Measurements from ENCODE around the gene GLYAT. TPM values are rescaled to one million over a fixed set of nuclear protein-coding genes. Genes with fewer than 3 reads are reported as not detected.

Gene GLYAT
- total RNA-seq, 1 experiment from 2014 or later, result not detected

- Histone ChIP-seq H3K4me3 (ENCODE audit: low read depth in 2 of 2, low read length in 2 of 2) (no peak overlapping the region), H3K36me3 (ENCODE audit: control insufficient read depth, insufficient read depth, low read length) (no peaks in the 10 kb centered on the region), H3K4me1 (ENCODE audit: control insufficient read depth, insufficient read depth, low read length) (no peaks in the 10 kb centered on the region), H3K27ac (ENCODE audit: low read length) (no peak overlapping the region), H3K27me3 (ENCODE audit: control insufficient read depth, insufficient read depth, low read length) (no peaks in the 10 kb centered on the region), H3K9me3 (ENCODE audit: control insufficient read depth, insufficient read depth, low read depth, low read length) (no peaks in the 10 kb centered on the region)
- in situ Hi-C loops (cut with HindIII; ENCODE audit: low pct_unique_long_range_greater_than_20kb, low sequenced_read_pairs), result no loop called here
- ChIA-PET CTCF (no interaction called here), POLR2A (no interaction called here)
- BruUV-seq (replicated peaks), result no TSS peak
- intact Hi-C loops (cut with micrococcal nuclease; ENCODE audit: unreplicated experiment), result no loop called here
- DNase-seq (ENCODE audit: low read depth, low spot score) (no peak), ATAC-seq (no peak)
- TF ChIP-seq REST (IDR thresholded peaks at IDR 0.05; ENCODE audit: insufficient read depth in 1 of 2, low read depth in 2 of 2, low read length in 1 of 2), result no peak
- no peak for TF ChIP-seq CTCF (IDR thresholded peaks at IDR 0.05)
- no peak for TF ChIP-seq SIN3A (IDR thresholded peaks at IDR 0.05; ENCODE audit: borderline replicate concordance, insufficient read depth, low read depth, low read length)
- no peak for TF ChIP-seq POLR2AphosphoS5 (IDR thresholded peaks at IDR 0.05; ENCODE audit: low read depth, low read length)
- no peak for TF ChIP-seq TCF7L2 (IDR thresholded peaks at IDR 0.05; ENCODE audit: low read depth, low read length)
Observed at GRCh38 chr11:58691675-58692074, 40.1 kb downstream of the GLYAT start.

DNA sequence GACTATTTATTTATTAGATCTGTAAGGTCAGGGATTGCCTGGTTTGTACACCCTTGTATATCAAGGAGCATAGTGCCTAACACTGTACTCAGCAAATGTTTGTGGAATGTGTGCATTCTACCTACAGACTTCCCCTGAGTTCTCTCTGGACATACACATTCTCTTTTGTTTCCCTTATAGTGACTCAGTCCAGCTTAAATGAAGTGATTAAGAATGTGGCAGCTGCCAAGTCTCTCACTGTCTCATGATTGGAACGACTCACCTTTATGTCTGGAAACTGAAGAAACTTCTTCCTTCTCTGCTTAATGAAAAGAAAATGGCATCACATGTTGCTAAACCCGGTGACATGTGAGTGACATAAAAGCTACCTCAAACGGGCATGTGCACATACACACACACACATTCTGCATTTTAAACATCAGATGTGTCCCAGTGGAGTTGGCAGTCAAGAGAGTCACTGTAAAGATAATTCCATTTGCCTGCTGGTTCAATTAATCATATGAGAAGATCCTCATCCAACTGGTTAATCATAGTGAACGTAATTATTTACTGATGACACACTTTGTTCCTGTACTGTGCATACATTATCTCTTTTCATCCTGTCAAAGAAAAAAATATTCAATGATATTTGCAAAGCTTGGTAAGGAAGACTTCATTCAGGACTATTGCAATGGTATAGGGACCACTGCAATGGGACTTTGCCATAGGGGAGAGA lies 42.8 kb downstream of the GLYAT start:
- POLR2A ChIA-PET, result no interaction called here
- no peak overlapping the region for H3K27ac ChIP-seq (ENCODE audit: low read length)

More for the DNA sequence above, 42.8 kb downstream of the GLYAT start:
- Histone ChIP-seq H3K4me3 (ENCODE audit: low read depth in 2 of 2, low read length in 2 of 2) (no peak overlapping the region), H3K9me3 (ENCODE audit: control insufficient read depth, insufficient read depth, low read depth, low read length) (no peaks in the 10 kb centered on the region), H3K36me3 (ENCODE audit: control insufficient read depth, insufficient read depth, low read length) (no peaks in the 10 kb centered on the region), H3K4me1 (ENCODE audit: control insufficient read depth, insufficient read depth, low read length) (no peaks in the 10 kb centered on the region), H3K27me3 (ENCODE audit: control insufficient read depth, insufficient read depth, low read length) (no peaks in the 10 kb centered on the region)
- CTCF ChIA-PET, result interaction anchor here (0.7 kb wide), 1 partner anchor 16 kb away, joined by 3 read pairs; no protein-coding TSS in a partner anchor
- no peak for TF ChIP-seq TCF7L2 (IDR thresholded peaks at IDR 0.05; ENCODE audit: low read depth, low read length)
- TF ChIP-seq CTCF (IDR thresholded peaks at IDR 0.05), result no peak
- no peak for TF ChIP-seq REST (IDR thresholded peaks at IDR 0.05; ENCODE audit: insufficient read depth in 1 of 2, low read depth in 2 of 2, low read length in 1 of 2)
- no peak for TF ChIP-seq POLR2AphosphoS5 (IDR thresholded peaks at IDR 0.05; ENCODE audit: low read depth, low read length)
- no peak for TF ChIP-seq SIN3A (IDR thresholded peaks at IDR 0.05; ENCODE audit: borderline replicate concordance, insufficient read depth, low read depth, low read length)
- ATAC-seq (no peak; the same call in 1 of the 2 replicates), DNase-seq (ENCODE audit: low read depth, low spot score) (no peak)
- no TSS peak for BruUV-seq (replicated peaks)
- in situ Hi-C loops (cut with HindIII; ENCODE audit: low pct_unique_long_range_greater_than_20kb, low sequenced_read_pairs) (no loop called here), intact Hi-C loops (cut with micrococcal nuclease; ENCODE audit: unreplicated experiment) (no loop called here)
